ENCODE data around the gene CPLX3.

Gene CPLX3

GRCh38 chr15:74802862-74803447 is 23.5 kb upstream of the CPLX3 start:
- DNase-seq (ENCODE audit: low read depth in 2 of 2), result no peak

- DNase-seq (ENCODE audit: low read depth in 2 of 2), result no peak
Observed at GRCh38 chr15:74804935-74805334, 21.5 kb upstream of the CPLX3 start.

GRCh38 chr15:74807282-74807681 is 19.1 kb upstream of the CPLX3 start:
- no peak for DNase-seq (ENCODE audit: low read depth in 2 of 2)

- DNase-seq (ENCODE audit: low read depth in 2 of 2), result no peak
Observed at GRCh38 chr15:74808078-74808839, 18.2 kb upstream of the CPLX3 start.

- no peak for DNase-seq (ENCODE audit: low read depth in 2 of 2)
Observed at GRCh38 chr15:74808840-74809229, 17.6 kb upstream of the CPLX3 start.

- DNase-seq (ENCODE audit: low read depth in 2 of 2), result no peak
Observed at GRCh38 chr15:74809242-74809641, 17.2 kb upstream of the CPLX3 start.

GRCh38 chr15:74809956-74810355 is 16.5 kb upstream of the CPLX3 start:
- DNase-seq (ENCODE audit: low read depth in 2 of 2), result no peak

GRCh38 chr15:74812533-74812932 is 13.9 kb upstream of the CPLX3 start, which contains the start of gene LMAN1L:
Gene LMAN1L, plus strand, starts transcription at chr15:74812835. Its CDS starts 20 bp downstream, at chr15:74812855.
- DNase-seq (ENCODE audit: low read depth in 2 of 2), result no peak

GRCh38 chr15:74815121-74815934 is 11.1 kb upstream of the CPLX3 start:
- no peak for DNase-seq (ENCODE audit: low read depth in 2 of 2)

GRCh38 chr15:74815961-74816360 is 10.5 kb upstream of the CPLX3 start:
- DNase-seq (ENCODE audit: low read depth in 2 of 2), result no peak

GRCh38 chr15:74816624-74817369 is 9.6 kb upstream of the CPLX3 start:
- no peak for DNase-seq (ENCODE audit: low read depth in 2 of 2)

GRCh38 chr15:74817370-74817737 is 9.1 kb upstream of the CPLX3 start:
- no peak for DNase-seq (ENCODE audit: low read depth in 2 of 2)

- no peak for DNase-seq (ENCODE audit: low read depth in 2 of 2)
Observed at GRCh38 chr15:74820056-74820455, 6.4 kb upstream of the CPLX3 start.

- DNase-seq (ENCODE audit: low read depth in 2 of 2), result no peak
Observed at GRCh38 chr15:74821091-74821789, 5.2 kb upstream of the CPLX3 start.

GRCh38 chr15:74821790-74822158 is 4.7 kb upstream of the CPLX3 start:
- no peak for DNase-seq (ENCODE audit: low read depth in 2 of 2)

GRCh38 chr15:74822233-74822632 is 4.2 kb upstream of the CPLX3 start:
- no peak for DNase-seq (ENCODE audit: low read depth in 2 of 2)

- DNase-seq (ENCODE audit: low read depth in 2 of 2), result no peak
Observed at GRCh38 chr15:74823324-74823723, 3.1 kb upstream of the CPLX3 start.

GRCh38 chr15:74824976-74825375 is 1.5 kb upstream of the CPLX3 start:
- no peak for DNase-seq (ENCODE audit: low read depth in 2 of 2)

- no peak for DNase-seq (ENCODE audit: low read depth in 2 of 2)
Observed at GRCh38 chr15:74825866-74826265, 561 bp upstream of the CPLX3 start.

- no peak for DNase-seq (ENCODE audit: low read depth in 2 of 2)
Observed at GRCh38 chr15:74826921-74827320, 494 bp downstream of the CPLX3 start.

GRCh38 chr15:74827614-74828013 is 1.2 kb downstream of the CPLX3 start:
- DNase-seq (ENCODE audit: low read depth in 2 of 2), result no peak
